Fibroblast of lung (primary cell): ENCODE results near the gene CLCA4. TPM values are rescaled to one million over a fixed set of nuclear protein-coding genes. Genes with fewer than 3 reads are reported as not detected.

Source experiments
- DNase-seq, 2 donors: peaks; one replicate each; pipeline versions ENCODE4 v3.0.0 to v3.0.0-alpha.2; 2010; ENCODE audit warnings: low read depth in 2 of 2
- H2AFZ ChIP-seq: 2 replicates; pipeline ENCODE4 v1.5.1; 2012; ENCODE audit warnings: low read length, control low read depth, inconsistent platforms
- H3K27ac ChIP-seq: 2 replicates; pipeline ENCODE4 v1.5.1; 2011; ENCODE audit warnings: low read length, control low read depth; ENCODE audit not compliant: insufficient read depth
- H3K27me3 ChIP-seq: 2 replicates; pipeline ENCODE4 v1.5.1; 2011; ENCODE audit warnings: mild to moderate bottlenecking, low read length; ENCODE audit not compliant: control insufficient read depth, insufficient read depth
- H3K36me3 ChIP-seq: 2 replicates; pipeline ENCODE4 v1.5.1; 2011; ENCODE audit warnings: low read length; ENCODE audit not compliant: control insufficient read depth, insufficient read depth
- H3K4me1 ChIP-seq: 2 replicates; pipeline ENCODE4 v1.5.1; 2011; ENCODE audit warnings: low read length; ENCODE audit not compliant: control insufficient read depth, insufficient read depth; ENCODE audit errors: extremely low read depth
- H3K4me2 ChIP-seq: 2 replicates; pipeline ENCODE4 v1.5.1; 2011; ENCODE audit warnings: low read length, control low read depth; ENCODE audit not compliant: insufficient read depth; ENCODE audit errors: extremely low read depth
- H3K4me3 ChIP-seq, 4 experiments: fragments of 200-600 bp in 1 of 4; sonication (generic) in 1 of 4; replicated peaks in 1 of 4; 2 replicates each; pipeline ENCODE4 v1.5.1; 2011 to 2016; ENCODE audit warnings: low read length in 4 of 4, low read depth in 3 of 4, mild to moderate bottlenecking in 3 of 4, control low read depth in 2 of 4, inconsistent platforms in 1 of 4, mixed read lengths in 1 of 4; ENCODE audit not compliant: insufficient read depth in 1 of 4; ENCODE audit errors: control extremely low read depth in 1 of 4
- H3K79me2 ChIP-seq: 2 replicates; pipeline ENCODE4 v1.5.1; 2012; ENCODE audit warnings: mild to moderate bottlenecking, low read length, inconsistent platforms; ENCODE audit not compliant: control insufficient read depth, insufficient read depth
- H3K9ac ChIP-seq: 2 replicates; pipeline ENCODE4 v1.5.1; 2011; ENCODE audit warnings: mild to moderate bottlenecking, low read length, control low read depth; ENCODE audit not compliant: insufficient read depth
- H3K9me3 ChIP-seq: 2 replicates; pipeline ENCODE4 v1.5.1; 2012; ENCODE audit warnings: low read depth, low read length; ENCODE audit not compliant: control insufficient read depth, insufficient read depth
- H4K20me1 ChIP-seq: 2 replicates; pipeline ENCODE4 v1.5.1; 2011; ENCODE audit warnings: low read length; ENCODE audit not compliant: control insufficient read depth, insufficient read depth; ENCODE audit errors: extremely low read depth
- EZH2 ChIP-seq: IDR thresholded peaks from 2 replicates; pipeline ENCODE4 v1.5.1; 2012; ENCODE audit warnings: low read length, control low read depth, mild to moderate bottlenecking; ENCODE audit errors: missing control alignments
- polyA plus RNA-seq, 2 donors: library from polyadenylated mRNA; depleted of rRNA in 1 of 2; stranded (reverse) in 1 of 2; unstranded in 1 of 2; fragments of >200 nt; gene quantifications; 2 replicates each; pipeline ENCODE4 v1.2.1, GENCODE V29; 2011 to 2012; ENCODE audit warnings: missing spikeins in 1 of 2
- total RNA-seq: library from RNA; depleted of rRNA; stranded (reverse); fragments of >200 nt; gene quantifications from 2 replicates; pipeline ENCODE4 v1.2.1, GENCODE V29; 2014
- TF ChIP-seq, protein P1 (sequence below), 2 donors: IDR thresholded peaks in 1 of 2; conservative IDR thresholded peaks in 1 of 2; 1 replicate in 1 of 2; 2 replicates in 1 of 2; pipeline ENCODE4 v1.5.1; 2011 to 2012; ENCODE audit warnings: low read length in 2 of 2, control low read depth in 1 of 2, inconsistent platforms in 1 of 2, low read depth in 1 of 2, mild to moderate bottlenecking in 1 of 2

CLCA4 gene
- total and polyA plus RNA-seq, 2 donors (not counting 1 experiment from before 2014, with no cell fraction given): not detected

- Histone ChIP-seq H4K20me1 (no peaks in the 10 kb centered on the region), H3K27ac (no peak overlapping the region), H3K36me3 (no peaks in the 10 kb centered on the region), H3K4me1 (no peaks in the 10 kb centered on the region), H3K79me2 (no peaks in the 10 kb centered on the region), H3K9me3 (no peaks in the 10 kb centered on the region), H3K4me2 (no peak overlapping the region), H3K27me3 (no peaks in the 10 kb centered on the region), H3K4me3 (no peak overlapping the region), H2AFZ (no peak overlapping the region), H3K9ac (no peak overlapping the region)
- no peak for TF ChIP-seq EZH2
- TF ChIP-seq, protein P1, sequence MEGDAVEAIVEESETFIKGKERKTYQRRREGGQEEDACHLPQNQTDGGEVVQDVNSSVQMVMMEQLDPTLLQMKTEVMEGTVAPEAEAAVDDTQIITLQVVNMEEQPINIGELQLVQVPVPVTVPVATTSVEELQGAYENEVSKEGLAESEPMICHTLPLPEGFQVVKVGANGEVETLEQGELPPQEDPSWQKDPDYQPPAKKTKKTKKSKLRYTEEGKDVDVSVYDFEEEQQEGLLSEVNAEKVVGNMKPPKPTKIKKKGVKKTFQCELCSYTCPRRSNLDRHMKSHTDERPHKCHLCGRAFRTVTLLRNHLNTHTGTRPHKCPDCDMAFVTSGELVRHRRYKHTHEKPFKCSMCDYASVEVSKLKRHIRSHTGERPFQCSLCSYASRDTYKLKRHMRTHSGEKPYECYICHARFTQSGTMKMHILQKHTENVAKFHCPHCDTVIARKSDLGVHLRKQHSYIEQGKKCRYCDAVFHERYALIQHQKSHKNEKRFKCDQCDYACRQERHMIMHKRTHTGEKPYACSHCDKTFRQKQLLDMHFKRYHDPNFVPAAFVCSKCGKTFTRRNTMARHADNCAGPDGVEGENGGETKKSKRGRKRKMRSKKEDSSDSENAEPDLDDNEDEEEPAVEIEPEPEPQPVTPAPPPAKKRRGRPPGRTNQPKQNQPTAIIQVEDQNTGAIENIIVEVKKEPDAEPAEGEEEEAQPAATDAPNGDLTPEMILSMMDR (conservative IDR thresholded peaks at IDR 0.05 in 1 of 2, IDR thresholded peaks at IDR 0.05 in 1 of 2; ENCODE audit: low read depth in 1 of 2, low read length in 2 of 2): no peak
- no peak for DNase-seq
Observed at GRCh38 chr1:86621286-86621685, 74.4 kb downstream of the CLCA4 start.

Other genes starting within 250 kb of the CLCA4 start
- gene ODF2L, start 150.8 kb upstream of the CLCA4 start, total RNA-seq: 25.9 and 27.0 TPM in 2 replicates
- gene ODF2L, start 150.8 kb upstream of the CLCA4 start, polyA plus RNA-seq: 14.1 and 16.7 TPM in 2 replicates
- gene CLCA2, start 122.9 kb upstream of the CLCA4 start, total RNA-seq: 3.5 and 9.2 TPM in 2 replicates
- gene CLCA2, start 122.9 kb upstream of the CLCA4 start, polyA plus RNA-seq: 0.94 and 1.2 TPM in 2 replicates
- gene CLCA1, start 78.2 kb upstream of the CLCA4 start, total RNA-seq: not detected in 2 replicates
- gene CLCA1, start 78.2 kb upstream of the CLCA4 start, polyA plus RNA-seq: 0.01 TPM in 1 of 2 replicates, not detected in the other
- gene SH3GLB1, start 157.5 kb downstream of the CLCA4 start, total RNA-seq: 33.4 and 41.5 TPM in 2 replicates
- 65.2 and 80.2 TPM in 2 replicates for gene SH3GLB1, start 157.5 kb downstream of the CLCA4 start, polyA plus RNA-seq